ENCODE data around the gene NOS1AP. TPM values are rescaled to one million over a fixed set of nuclear protein-coding genes. Genes with fewer than 3 reads are reported as not detected.

NOS1AP gene
- total and polyA plus RNA-seq, 2 experiments from 2014 or later, result 4.9 to 6.6 TPM

DNA sequence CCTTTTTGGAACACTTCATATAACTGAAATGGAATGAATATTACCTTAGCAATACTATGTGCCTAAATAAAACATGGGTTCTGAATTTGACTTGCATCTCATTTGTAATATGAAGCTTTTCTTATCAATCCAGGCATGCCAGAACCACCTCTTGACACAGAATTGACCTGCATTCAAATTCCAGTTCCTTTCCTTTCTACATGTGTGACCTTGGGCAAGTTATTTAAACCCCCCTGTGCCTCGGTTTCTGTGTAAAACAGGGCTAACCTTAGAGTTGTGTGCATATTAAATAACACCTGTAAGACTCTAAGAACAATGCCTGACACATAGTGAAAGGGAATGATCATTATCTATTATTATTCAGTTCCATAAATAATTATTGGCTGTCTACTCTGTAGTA, 2.0 kb upstream of the NOS1AP start:
- DNase-seq (ENCODE audit: low read depth in 1 of 2, low spot score in 1 of 2), result peak in 1 of 2 donors; percentile 40
- H3K27ac ChIP-seq, result no peak overlapping the region
- H3K36me3 ChIP-seq, result no peaks in the 10 kb centered on the region
- H3K4me3 ChIP-seq, result no peak overlapping the region
- no peaks in the 10 kb centered on the region for H3K9me3 ChIP-seq (ENCODE audit: low read depth)
- TF ChIP-seq, protein P1, sequence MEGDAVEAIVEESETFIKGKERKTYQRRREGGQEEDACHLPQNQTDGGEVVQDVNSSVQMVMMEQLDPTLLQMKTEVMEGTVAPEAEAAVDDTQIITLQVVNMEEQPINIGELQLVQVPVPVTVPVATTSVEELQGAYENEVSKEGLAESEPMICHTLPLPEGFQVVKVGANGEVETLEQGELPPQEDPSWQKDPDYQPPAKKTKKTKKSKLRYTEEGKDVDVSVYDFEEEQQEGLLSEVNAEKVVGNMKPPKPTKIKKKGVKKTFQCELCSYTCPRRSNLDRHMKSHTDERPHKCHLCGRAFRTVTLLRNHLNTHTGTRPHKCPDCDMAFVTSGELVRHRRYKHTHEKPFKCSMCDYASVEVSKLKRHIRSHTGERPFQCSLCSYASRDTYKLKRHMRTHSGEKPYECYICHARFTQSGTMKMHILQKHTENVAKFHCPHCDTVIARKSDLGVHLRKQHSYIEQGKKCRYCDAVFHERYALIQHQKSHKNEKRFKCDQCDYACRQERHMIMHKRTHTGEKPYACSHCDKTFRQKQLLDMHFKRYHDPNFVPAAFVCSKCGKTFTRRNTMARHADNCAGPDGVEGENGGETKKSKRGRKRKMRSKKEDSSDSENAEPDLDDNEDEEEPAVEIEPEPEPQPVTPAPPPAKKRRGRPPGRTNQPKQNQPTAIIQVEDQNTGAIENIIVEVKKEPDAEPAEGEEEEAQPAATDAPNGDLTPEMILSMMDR (IDR thresholded peaks at IDR 0.05; ENCODE audit: low read depth, low read length), result no peak
- no peaks in the 10 kb centered on the region for H3K27me3 ChIP-seq
- H3K4me1 ChIP-seq (ENCODE audit: low read depth), result peaks cover 49% of the 10 kb centered on the region

DNA sequence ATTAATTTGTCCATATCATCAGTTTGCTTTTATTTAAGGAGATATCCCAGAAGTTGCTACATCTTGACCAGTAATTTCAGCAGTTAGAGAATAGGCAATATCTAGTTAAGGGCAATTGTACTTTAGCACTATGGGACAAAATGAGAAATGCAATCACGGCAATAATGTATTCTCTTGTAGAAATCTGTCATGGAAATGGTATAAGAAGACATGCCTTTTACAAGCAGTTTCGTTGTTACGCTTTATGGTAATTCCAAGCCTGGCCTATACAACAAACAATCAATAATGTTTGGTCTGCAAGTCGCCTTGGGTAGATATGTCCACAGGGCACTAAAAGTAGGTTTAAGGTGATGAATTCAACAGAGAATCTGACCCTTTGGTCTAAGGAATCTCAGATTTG, 1.2 kb upstream of the NOS1AP start:
- TF ChIP-seq, protein P1 (IDR thresholded peaks at IDR 0.05; ENCODE audit: low read depth, low read length), result no peak
- Histone ChIP-seq H3K9me3 (ENCODE audit: low read depth) (no peaks in the 10 kb centered on the region), H3K27ac (no peak overlapping the region), H3K27me3 (no peaks in the 10 kb centered on the region), H3K4me1 (ENCODE audit: low read depth) (peaks cover 43% of the 10 kb centered on the region), H3K36me3 (no peaks in the 10 kb centered on the region), H3K4me3 (no peak overlapping the region)
- no peak for DNase-seq (ENCODE audit: low read depth in 1 of 2, low spot score in 1 of 2)

DNA sequence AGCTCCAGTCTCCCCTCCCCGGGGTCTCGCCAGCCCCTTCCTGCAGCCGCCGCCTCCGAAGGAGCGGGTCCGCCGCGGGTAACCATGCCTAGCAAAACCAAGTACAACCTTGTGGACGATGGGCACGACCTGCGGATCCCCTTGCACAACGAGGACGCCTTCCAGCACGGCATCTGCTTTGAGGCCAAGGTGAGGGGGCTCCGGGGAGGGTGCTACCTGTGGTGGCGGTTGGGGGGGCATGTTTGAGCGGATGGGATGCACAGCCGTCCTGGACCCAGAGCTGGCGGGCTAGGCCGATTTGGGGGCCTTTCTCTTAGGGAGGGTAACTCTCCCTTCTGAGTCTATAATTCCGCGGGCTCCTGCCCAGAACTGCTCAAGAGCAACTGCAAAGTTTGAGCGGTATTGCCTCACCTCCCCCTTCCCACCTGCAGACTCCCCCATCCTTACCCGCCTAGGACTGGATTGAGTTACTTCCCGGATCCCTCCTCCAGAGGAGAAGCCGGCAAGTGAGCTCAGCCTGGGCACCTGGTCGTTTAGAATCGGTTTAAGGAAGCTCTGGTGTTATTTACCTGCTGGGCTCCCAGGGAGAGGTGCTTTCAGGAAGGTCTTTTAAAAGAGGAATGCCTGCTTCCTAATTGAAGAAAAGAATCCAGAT, 730 bp downstream of the NOS1AP start:
- Histone ChIP-seq H3K4me1 (ENCODE audit: low read depth) (peaks cover 28% of the 10 kb centered on the region), H3K27me3 (no peaks in the 10 kb centered on the region), H3K36me3 (no peaks in the 10 kb centered on the region), H3K27ac (peak overlapping the region; percentile 72), H3K9me3 (ENCODE audit: low read depth) (no peaks in the 10 kb centered on the region), H3K4me3 (peak overlapping the region; percentile 93)
- DNase-seq (ENCODE audit: low read depth in 1 of 2, low spot score in 1 of 2), result peak in 1 of 2 donors; percentile 28
- TF ChIP-seq, protein P1 (IDR thresholded peaks at IDR 0.05; ENCODE audit: low read depth, low read length), result no peak

DNA sequence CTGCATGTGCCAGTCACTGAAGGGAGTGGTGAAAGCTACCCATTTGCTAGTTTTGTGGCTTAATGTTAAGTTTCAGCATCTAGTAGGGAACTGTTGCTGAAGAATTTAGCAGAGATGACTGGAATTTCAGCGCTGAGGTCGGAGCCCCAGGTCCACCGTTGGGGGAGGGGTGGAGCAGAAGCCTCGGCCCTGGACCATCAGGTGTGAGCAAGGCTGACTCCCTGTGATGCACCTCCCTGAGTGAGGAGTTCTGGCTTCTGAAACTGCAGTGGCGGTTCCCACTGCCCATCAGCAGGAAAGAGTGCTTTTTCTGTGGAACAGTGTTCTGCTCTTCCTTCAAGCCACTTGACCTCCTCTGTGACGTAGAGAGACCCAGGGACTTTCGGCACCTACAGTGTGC, 1.3 kb downstream of the NOS1AP start:
- peak in 1 of 2 donors; percentile 32 for DNase-seq (ENCODE audit: low read depth in 1 of 2, low spot score in 1 of 2)
- peak overlapping the region; percentile 93 for H3K4me3 ChIP-seq

DNA sequence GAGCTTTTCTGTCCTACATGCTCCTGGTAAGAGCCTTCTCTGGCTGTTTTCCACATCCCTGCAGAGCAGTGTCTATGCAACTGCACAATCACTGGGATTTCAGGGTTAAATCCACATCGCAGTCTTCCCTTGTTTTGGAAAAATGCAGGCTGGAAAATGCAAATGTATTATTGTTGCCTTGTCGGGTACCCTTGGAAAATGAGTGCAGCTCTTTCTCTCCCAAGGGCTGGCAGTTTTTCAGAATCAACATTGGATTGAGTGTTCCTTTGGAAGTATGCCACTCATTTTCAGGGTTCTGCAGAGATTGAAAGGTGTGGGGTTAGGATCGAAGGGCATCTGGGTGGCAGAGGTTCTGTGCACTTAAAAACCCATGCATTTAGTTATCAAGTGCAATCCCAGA, 3.2 kb downstream of the NOS1AP start:
- H3K4me1 ChIP-seq (ENCODE audit: low read depth), result peaks cover 18% of the 10 kb centered on the region
- H3K27me3 ChIP-seq, result no peaks in the 10 kb centered on the region
- no peak overlapping the region for H3K27ac ChIP-seq
- no peak overlapping the region for H3K4me3 ChIP-seq
- TF ChIP-seq, protein P1 (IDR thresholded peaks at IDR 0.05; ENCODE audit: low read depth, low read length), result no peak
- no peaks in the 10 kb centered on the region for H3K9me3 ChIP-seq (ENCODE audit: low read depth)
- DNase-seq (ENCODE audit: low read depth in 1 of 2, low spot score in 1 of 2), result no peak
- H3K36me3 ChIP-seq, result no peaks in the 10 kb centered on the region

More for the DNA sequence above, 1.3 kb downstream of the NOS1AP start:
- Histone ChIP-seq H3K9me3 (ENCODE audit: low read depth) (no peaks in the 10 kb centered on the region), H3K36me3 (no peaks in the 10 kb centered on the region), H3K27me3 (no peaks in the 10 kb centered on the region), H3K4me1 (ENCODE audit: low read depth) (peaks cover 26% of the 10 kb centered on the region), H3K27ac (no peak overlapping the region)
- TF ChIP-seq, protein P1 (IDR thresholded peaks at IDR 0.05; ENCODE audit: low read depth, low read length), result no peak
